Parathyroid adenoma (tissue), 2 donors: ENCODE data around the gene C2CD3.

Source experiments
- H2AFZ ChIP-seq: fragments of 300-600 bp; sonication (generic); one replicate; pipeline ENCODE4 v1.7.0; 2017; ENCODE audit warnings: antibody characterized with exemption, mild to moderate bottlenecking
- H3K27ac ChIP-seq: fragments of 300-600 bp; sonication (generic); one replicate; pipeline ENCODE4 v1.7.0; 2017
- H3K27me3 ChIP-seq: fragments of 300-600 bp; sonication (generic); one replicate; pipeline ENCODE4 v1.7.0; 2017; ENCODE audit warnings: low read length; ENCODE audit not compliant: control insufficient read depth, insufficient read depth
- H3K36me3 ChIP-seq: fragments of 300-600 bp; sonication (generic); one replicate; pipeline ENCODE4 v1.7.0; 2017; ENCODE audit warnings: low read length; ENCODE audit not compliant: control insufficient read depth, insufficient read depth
- H3K4me1 ChIP-seq: fragments of 300-600 bp; sonication (generic); one replicate; pipeline ENCODE4 v1.7.0; 2017; ENCODE audit warnings: control low read depth
- H3K4me2 ChIP-seq: fragments of 300-600 bp; sonication (generic); one replicate; pipeline ENCODE4 v1.7.0; 2017; ENCODE audit warnings: low read length
- H3K4me3 ChIP-seq: fragments of 300-600 bp; sonication (generic); one replicate; pipeline ENCODE4 v1.7.0; 2017; ENCODE audit warnings: low read depth, low read length
- H3K79me2 ChIP-seq: fragments of 300-600 bp; sonication (generic); one replicate; pipeline ENCODE4 v1.7.0; 2017; ENCODE audit warnings: control low read depth
- H3K9ac ChIP-seq: fragments of 300-600 bp; sonication (generic); one replicate; pipeline ENCODE4 v1.7.0; 2017; ENCODE audit warnings: mild to moderate bottlenecking
- H3K9me3 ChIP-seq: fragments of 300-600 bp; sonication (generic); one replicate; pipeline ENCODE4 v1.7.0; 2017; ENCODE audit warnings: low read length; ENCODE audit not compliant: control insufficient read depth
- TF ChIP-seq, protein P1 (sequence below): fragments of 300-600 bp; sonication (generic); IDR thresholded peaks from one replicate; pipeline ENCODE4 v1.7.0; 2017; ENCODE audit warnings: antibody characterized with exemption, mild to moderate bottlenecking
- donor health status: primary hyperparathyroidism.

The C2CD3 gene

DNA sequence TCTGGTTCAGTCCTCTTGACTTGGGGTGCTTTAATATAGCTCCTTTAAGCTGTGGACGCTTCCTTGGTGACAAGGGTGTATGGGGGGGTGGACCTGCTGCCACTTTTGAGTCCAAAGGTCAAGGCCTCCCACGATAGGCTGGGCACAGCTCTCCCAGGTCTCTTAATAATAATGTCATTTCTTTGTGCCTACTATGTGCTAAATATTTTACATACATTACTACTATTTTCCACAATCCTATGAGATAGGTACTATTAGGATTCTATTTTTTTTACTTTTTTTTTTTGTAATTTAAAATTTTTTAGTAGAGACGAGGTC is 161.6 kb downstream of the C2CD3 start:
- H3K4me1 ChIP-seq = no peaks in the 10 kb centered on the region
- H3K4me2 ChIP-seq = no peak overlapping the region
- no peaks in the 10 kb centered on the region for H3K9me3 ChIP-seq
- no peak overlapping the region for H3K4me3 ChIP-seq
- H3K27me3 ChIP-seq = no peaks in the 10 kb centered on the region
- TF ChIP-seq, protein P1, sequence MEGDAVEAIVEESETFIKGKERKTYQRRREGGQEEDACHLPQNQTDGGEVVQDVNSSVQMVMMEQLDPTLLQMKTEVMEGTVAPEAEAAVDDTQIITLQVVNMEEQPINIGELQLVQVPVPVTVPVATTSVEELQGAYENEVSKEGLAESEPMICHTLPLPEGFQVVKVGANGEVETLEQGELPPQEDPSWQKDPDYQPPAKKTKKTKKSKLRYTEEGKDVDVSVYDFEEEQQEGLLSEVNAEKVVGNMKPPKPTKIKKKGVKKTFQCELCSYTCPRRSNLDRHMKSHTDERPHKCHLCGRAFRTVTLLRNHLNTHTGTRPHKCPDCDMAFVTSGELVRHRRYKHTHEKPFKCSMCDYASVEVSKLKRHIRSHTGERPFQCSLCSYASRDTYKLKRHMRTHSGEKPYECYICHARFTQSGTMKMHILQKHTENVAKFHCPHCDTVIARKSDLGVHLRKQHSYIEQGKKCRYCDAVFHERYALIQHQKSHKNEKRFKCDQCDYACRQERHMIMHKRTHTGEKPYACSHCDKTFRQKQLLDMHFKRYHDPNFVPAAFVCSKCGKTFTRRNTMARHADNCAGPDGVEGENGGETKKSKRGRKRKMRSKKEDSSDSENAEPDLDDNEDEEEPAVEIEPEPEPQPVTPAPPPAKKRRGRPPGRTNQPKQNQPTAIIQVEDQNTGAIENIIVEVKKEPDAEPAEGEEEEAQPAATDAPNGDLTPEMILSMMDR = no peak
- H3K9ac ChIP-seq = no peak overlapping the region
- no peak overlapping the region for H3K27ac ChIP-seq
- H3K36me3 ChIP-seq = no peaks in the 10 kb centered on the region
- no peaks in the 10 kb centered on the region for H3K79me2 ChIP-seq
- H2AFZ ChIP-seq = no peak overlapping the region

DNA sequence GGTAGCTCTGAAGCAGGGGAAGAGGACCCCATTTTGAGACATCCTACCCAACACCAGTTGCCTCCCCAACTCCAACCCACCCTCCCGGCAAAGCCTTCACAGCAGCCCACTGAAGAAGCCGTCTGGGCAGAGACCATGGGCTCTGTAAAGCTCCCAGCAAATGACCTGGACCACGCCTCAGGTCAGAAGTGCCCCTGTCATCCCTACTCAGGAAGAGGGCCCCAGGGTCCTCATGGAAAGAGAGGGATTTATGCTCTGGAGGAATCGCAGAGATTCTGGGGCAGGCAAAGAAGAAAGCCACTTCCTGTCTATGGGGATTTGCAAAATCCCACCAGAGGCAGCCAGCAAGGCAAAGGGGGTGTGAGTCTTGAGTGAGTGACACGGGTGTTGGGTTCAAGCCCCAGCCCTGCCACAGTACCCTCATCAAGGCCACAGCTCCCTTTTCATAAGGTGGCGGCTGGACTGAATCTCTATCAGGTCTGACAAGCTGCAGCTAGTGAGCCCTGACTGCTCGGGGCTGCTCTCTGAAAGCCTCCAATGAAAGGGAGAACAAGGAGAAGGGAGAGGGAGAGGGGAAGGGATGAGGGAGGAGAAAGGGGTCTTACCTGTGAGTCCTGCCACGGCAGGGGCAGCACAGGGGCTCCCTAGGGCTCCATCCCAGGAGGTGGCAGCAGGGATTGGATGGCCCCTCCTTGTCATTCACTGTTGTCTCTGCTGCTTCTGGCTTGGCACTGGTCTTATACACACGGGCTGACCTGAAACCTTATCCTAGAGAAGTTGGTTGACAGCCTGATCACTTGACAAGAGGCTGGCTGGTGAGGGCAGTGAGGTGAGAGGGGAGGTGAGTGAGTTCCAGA is 162.2 kb downstream of the C2CD3 start, which contains the start of gene UCP3:
Gene UCP3, minus strand, starts transcription at position 713 of the 857 bp plus-strand sequence. CDS start 2,043 bp downstream, outside the sequence.
- no peak within 1 kb of the TSS for H3K27ac ChIP-seq
- H2AFZ ChIP-seq = no peak within 1 kb of the TSS
- no peak within 1 kb of the TSS for H3K4me2 ChIP-seq
- H3K36me3 ChIP-seq = no peaks in the 10 kb centered on the region
- H3K79me2 ChIP-seq = no peaks in the 10 kb centered on the region
- no peaks in the 10 kb centered on the region for H3K27me3 ChIP-seq
- TF ChIP-seq, protein P1 = no peak
- H3K4me1 ChIP-seq = no peaks in the 10 kb centered on the region
- no peak within 1 kb of the TSS for H3K4me3 ChIP-seq
- H3K9ac ChIP-seq = no peak within 1 kb of the TSS
- H3K9me3 ChIP-seq = no peaks in the 10 kb centered on the region

DNA sequence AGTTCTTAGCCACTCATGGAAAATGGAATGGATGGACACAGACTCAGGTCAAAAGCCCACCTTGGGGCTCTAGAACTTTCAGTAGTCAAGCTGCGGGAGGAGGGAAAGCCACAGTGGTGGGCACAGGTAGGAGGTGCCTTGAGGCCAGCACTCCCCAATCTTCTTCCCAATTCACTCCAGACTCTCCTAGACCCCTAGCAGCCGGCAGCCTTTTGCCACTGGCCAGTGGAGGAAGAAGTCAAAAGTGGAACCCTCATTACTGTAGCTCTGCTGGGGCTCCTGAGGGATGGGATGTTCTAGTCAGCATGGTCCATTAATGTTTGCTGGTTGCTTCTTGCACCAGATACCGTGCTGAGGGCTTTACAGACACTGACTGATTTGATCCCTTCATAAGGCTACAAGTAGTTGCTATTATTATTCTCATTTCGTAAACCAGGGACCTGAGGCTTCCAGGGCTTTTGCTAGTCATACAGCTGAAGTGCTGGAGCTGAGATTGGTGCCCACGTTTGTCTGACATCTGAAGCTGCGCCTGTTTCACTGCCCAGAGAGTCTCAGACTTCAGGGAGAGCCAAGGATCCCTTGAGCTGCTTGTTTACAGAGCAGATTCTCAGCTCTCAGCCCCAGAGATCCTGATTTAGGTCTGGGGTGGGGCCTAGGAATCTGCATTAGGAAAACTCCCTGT is 163.0 kb downstream of the C2CD3 start:
- Histone ChIP-seq H3K4me3 (no peak overlapping the region), H3K4me1 (no peaks in the 10 kb centered on the region), H3K27me3 (no peaks in the 10 kb centered on the region), H3K9ac (no peak overlapping the region), H3K79me2 (no peaks in the 10 kb centered on the region), H3K9me3 (no peaks in the 10 kb centered on the region), H3K4me2 (no peak overlapping the region), H3K36me3 (no peaks in the 10 kb centered on the region), H3K27ac (no peak overlapping the region), H2AFZ (no peak overlapping the region)
- TF ChIP-seq, protein P1 = no peak

DNA sequence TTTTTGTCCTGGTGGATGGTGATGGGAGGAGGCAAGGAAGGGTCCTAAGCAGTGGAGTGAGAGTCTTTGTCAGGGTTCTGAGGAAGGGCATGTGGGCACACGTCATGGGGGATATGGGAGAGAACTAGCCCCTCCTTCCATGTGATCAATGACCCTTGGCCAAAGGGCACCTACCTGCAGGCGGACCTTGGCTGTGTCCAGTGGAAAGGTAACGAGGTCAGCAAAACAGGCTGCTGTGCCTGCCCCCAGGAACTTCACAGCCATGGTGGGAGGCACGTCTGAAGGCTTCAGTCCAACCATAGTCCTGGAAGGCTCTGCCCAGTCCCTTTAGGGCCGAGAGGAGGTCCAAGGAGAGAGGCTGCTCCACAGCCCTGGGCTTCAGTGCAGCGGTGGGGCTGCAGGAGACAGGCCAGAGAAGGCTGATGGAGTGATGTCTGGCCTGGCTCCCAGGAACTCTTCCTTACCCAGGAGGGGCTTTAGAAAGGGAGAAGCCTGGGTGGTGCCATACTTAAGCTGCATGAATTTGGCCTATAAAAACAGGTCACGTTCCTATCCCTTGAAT is 164.0 kb downstream of the C2CD3 start:
- no peaks in the 10 kb centered on the region for H3K9me3 ChIP-seq
- H3K4me3 ChIP-seq = no peak overlapping the region
- H3K4me2 ChIP-seq = no peak overlapping the region
- no peaks in the 10 kb centered on the region for H3K27me3 ChIP-seq
- H3K9ac ChIP-seq = no peak overlapping the region
- TF ChIP-seq, protein P1 = no peak
- H3K79me2 ChIP-seq = no peaks in the 10 kb centered on the region
- H3K4me1 ChIP-seq = no peaks in the 10 kb centered on the region
- no peak overlapping the region for H3K27ac ChIP-seq
- H3K36me3 ChIP-seq = no peaks in the 10 kb centered on the region
- H2AFZ ChIP-seq = no peak overlapping the region
